Activated T-helper 1 cell treated with anti-CD3 and anti-CD28 coated beads, Interleukin-12 subunit alpha, Interleukin-12 subunit beta, Interleukin-2, Interleukin-4 antibody, amounts not matched to agents 30 ng/mL and 10 ng/mL and 1 ng/mL, durations not matched to agents 14 hours and 24 hours and 36 hours (primary cell): ENCODE results near the gene CPNE2. TPM values are rescaled to one million over a fixed set of nuclear protein-coding genes. Genes with fewer than 3 reads are reported as not detected.
A peak's percentile ranks its signal among the peaks of the same experiment; 100 is the strongest.

Experiments
- DNase-seq: peaks from one replicate; pipeline ENCODE4 v3.0.0; 2021; ENCODE audit warnings: low spot score
- H3K27ac Mint-ChIP-seq: one replicate; pipeline ENCODE4 v1.8.0; 2021; ENCODE audit warnings: mild to moderate bottlenecking, mixed read lengths
- H3K27me3 Mint-ChIP-seq: one replicate; pipeline ENCODE4 v1.8.0; 2022; ENCODE audit warnings: mild to moderate bottlenecking, moderate library complexity, mixed read lengths; ENCODE audit not compliant: insufficient read depth
- H3K36me3 Mint-ChIP-seq: one replicate; pipeline ENCODE4 v1.8.0; 2021; ENCODE audit warnings: low read depth, mixed read lengths
- H3K4me1 Mint-ChIP-seq: one replicate; pipeline ENCODE4 v1.8.0; 2021; ENCODE audit warnings: low read depth, mixed read lengths
- H3K4me3 Mint-ChIP-seq: one replicate; pipeline ENCODE4 v1.8.0; 2021; ENCODE audit warnings: mild to moderate bottlenecking, moderate library complexity, mixed read lengths
- H3K9me3 Mint-ChIP-seq: one replicate; pipeline ENCODE4 v1.8.0; 2021; ENCODE audit warnings: mixed read lengths
- intact Hi-C: fragments of 100-400 bp; cut with micrococcal nuclease; formaldehyde crosslinking; loops from one replicate; pipeline ENCODE4 v1.15.1; 2024
- total RNA-seq: library from RNA; stranded (reverse); gene quantifications from 2 replicates; pipeline ENCODE4 v1.2.3, GENCODE V29; 2022

CPNE2 gene
- total RNA-seq, 1 donor from 2014 or later: 3.7 TPM

GRCh38 chr16:57072616-57073275 lies 19.6 kb upstream of the CPNE2 start:
- Mint-ChIP-seq H3K36me3 (peaks cover 56% of the 10 kb centered on the region), H3K27me3 (no peaks in the 10 kb centered on the region), H3K27ac (no peak overlapping the region), H3K4me3 (no peak overlapping the region), H3K4me1 (peaks cover 11% of the 10 kb centered on the region), H3K9me3 (no peaks in the 10 kb centered on the region)
- intact Hi-C loops: no loop called here
- no peak for DNase-seq

- DNase-seq: no peak
- Mint-ChIP-seq H3K36me3 (peaks cover 31% of the 10 kb centered on the region), H3K27me3 (no peaks in the 10 kb centered on the region), H3K4me3 (no peak overlapping the region), H3K27ac (no peak overlapping the region), H3K4me1 (no peaks in the 10 kb centered on the region), H3K9me3 (no peaks in the 10 kb centered on the region)
- intact Hi-C loops: no loop called here
Observed at GRCh38 chr16:57077714-57078113, 14.7 kb upstream of the CPNE2 start.

GRCh38 chr16:57081744-57082143 lies 10.6 kb upstream of the CPNE2 start:
- no peak overlapping the region for H3K27ac Mint-ChIP-seq
- no peak overlapping the region for H3K4me3 Mint-ChIP-seq
- H3K27me3 Mint-ChIP-seq: no peaks in the 10 kb centered on the region
- intact Hi-C loops: no loop called here
- DNase-seq: no peak
- peaks cover 16% of the 10 kb centered on the region for H3K36me3 Mint-ChIP-seq
- peaks cover 8% of the 10 kb centered on the region for H3K4me1 Mint-ChIP-seq
- no peaks in the 10 kb centered on the region for H3K9me3 Mint-ChIP-seq

- H3K9me3 Mint-ChIP-seq: no peaks in the 10 kb centered on the region
- no peak overlapping the region for H3K4me3 Mint-ChIP-seq
- peaks cover 15% of the 10 kb centered on the region for H3K36me3 Mint-ChIP-seq
- DNase-seq: no peak
- no peak overlapping the region for H3K27ac Mint-ChIP-seq
- H3K27me3 Mint-ChIP-seq: no peaks in the 10 kb centered on the region
- peaks cover 8% of the 10 kb centered on the region for H3K4me1 Mint-ChIP-seq
- intact Hi-C loops: no loop called here
Observed at GRCh38 chr16:57082664-57083063, 9.7 kb upstream of the CPNE2 start.

- Mint-ChIP-seq H3K27ac (no peak overlapping the region), H3K9me3 (no peaks in the 10 kb centered on the region), H3K4me1 (peaks cover 8% of the 10 kb centered on the region), H3K27me3 (no peaks in the 10 kb centered on the region), H3K36me3 (peaks cover 15% of the 10 kb centered on the region), H3K4me3 (no peak overlapping the region)
- intact Hi-C loops: loop anchor here (1.0 to 2.0 kb wide), 4 partner anchors 85 to 333 kb away; partner anchors contain the start of gene ARL2BP
- no peak for DNase-seq
Observed at GRCh38 chr16:57083485-57084126, 8.8 kb upstream of the CPNE2 start.

- Mint-ChIP-seq H3K4me1 (peaks cover 8% of the 10 kb centered on the region), H3K27ac (peak overlapping the region; percentile 71), H3K9me3 (no peaks in the 10 kb centered on the region), H3K27me3 (no peaks in the 10 kb centered on the region), H3K36me3 (peaks cover 14% of the 10 kb centered on the region), H3K4me3 (no peak overlapping the region)
- intact Hi-C loops: loop anchor here (1.0 to 2.0 kb wide), 4 partner anchors 84 to 332 kb away; partner anchors contain the start of gene ARL2BP
- peak; percentile 64 for DNase-seq
Observed at GRCh38 chr16:57084257-57084770, 8.1 kb upstream of the CPNE2 start.

GRCh38 chr16:57084996-57085395 lies 7.4 kb upstream of the CPNE2 start:
- Mint-ChIP-seq H3K36me3 (peaks cover 10% of the 10 kb centered on the region), H3K27ac (no peak overlapping the region), H3K4me3 (no peak overlapping the region), H3K4me1 (peaks cover 8% of the 10 kb centered on the region), H3K27me3 (peaks cover 3% of the 10 kb centered on the region), H3K9me3 (no peaks in the 10 kb centered on the region)
- DNase-seq: no peak
- intact Hi-C loops: loop anchor here (1.0 to 2.0 kb wide), 4 partner anchors 83 to 332 kb away; partner anchors contain the start of gene ARL2BP

GRCh38 chr16:57087003-57087402 lies 5.4 kb upstream of the CPNE2 start:
- Mint-ChIP-seq H3K27ac (no peak overlapping the region), H3K27me3 (peaks cover 22% of the 10 kb centered on the region), H3K36me3 (peaks cover 7% of the 10 kb centered on the region), H3K4me3 (no peak overlapping the region), H3K4me1 (peaks cover 8% of the 10 kb centered on the region), H3K9me3 (no peaks in the 10 kb centered on the region)
- intact Hi-C loops: no loop called here
- no peak for DNase-seq

- Mint-ChIP-seq H3K36me3 (no peaks in the 10 kb centered on the region), H3K27ac (no peak overlapping the region), H3K9me3 (no peaks in the 10 kb centered on the region), H3K4me3 (no peak overlapping the region), H3K27me3 (peaks cover 22% of the 10 kb centered on the region), H3K4me1 (peaks cover 7% of the 10 kb centered on the region)
- intact Hi-C loops: no loop called here
- no peak for DNase-seq
Observed at GRCh38 chr16:57089406-57089805, 3.0 kb upstream of the CPNE2 start.

GRCh38 chr16:57091200-57091974 lies 996 bp upstream of the CPNE2 start:
- H3K4me3 Mint-ChIP-seq: peak overlapping the region; percentile 75
- no peaks in the 10 kb centered on the region for H3K9me3 Mint-ChIP-seq
- peak overlapping the region; percentile 81 for H3K27ac Mint-ChIP-seq
- H3K4me1 Mint-ChIP-seq: peaks cover 7% of the 10 kb centered on the region
- no peak for DNase-seq
- intact Hi-C loops: loop anchor here (5.0 kb wide), 1 partner anchor 96 kb away; the partner anchor contains the start of genes PSME3IP1 and RSPRY1
- H3K36me3 Mint-ChIP-seq: no peaks in the 10 kb centered on the region
- H3K27me3 Mint-ChIP-seq: peaks cover 22% of the 10 kb centered on the region

- H3K36me3 Mint-ChIP-seq: no peaks in the 10 kb centered on the region
- peaks cover 7% of the 10 kb centered on the region for H3K4me1 Mint-ChIP-seq
- H3K27ac Mint-ChIP-seq: no peak overlapping the region
- peaks cover 22% of the 10 kb centered on the region for H3K27me3 Mint-ChIP-seq
- H3K9me3 Mint-ChIP-seq: no peaks in the 10 kb centered on the region
- peak overlapping the region; percentile 84 for H3K4me3 Mint-ChIP-seq
- intact Hi-C loops: loop anchor here (1.0 to 5.0 kb wide), 3 partner anchors 75 to 205 kb away; partner anchors contain the start of genes PSME3IP1 and RSPRY1
- DNase-seq: no peak
Observed at GRCh38 chr16:57092786-57093411, 516 bp downstream of the CPNE2 start.
